Hypothalamus (tissue), 51 donors: ENCODE data around the gene SLK.

Experiments used
- DNase-seq, 51 donors: peaks; one replicate each; lab custom pipeline; 2025; lab: John Stamatoyannopoulos, UW

Gene SLK

GRCh38 chr10:103939522-103939921, 27.4 kb upstream of the SLK start:
- no peak for DNase-seq

GRCh38 chr10:103941801-103942200, 25.1 kb upstream of the SLK start:
- no peak for DNase-seq

GRCh38 chr10:103942866-103943265, 24.1 kb upstream of the SLK start:
- DNase-seq: peak in 1 of 51 donors; percentile 4

GRCh38 chr10:103947799-103948516, 19.0 kb upstream of the SLK start:
- DNase-seq: no peak

GRCh38 chr10:103949728-103950127, 17.2 kb upstream of the SLK start:
- no peak for DNase-seq

GRCh38 chr10:103951183-103951582, 15.8 kb upstream of the SLK start:
- DNase-seq: no peak

- DNase-seq: no peak
These were observed 15.0 kb upstream of the SLK start for GRCh38 chr10:103951942-103952341.

- DNase-seq: no peak
These were observed 12.4 kb upstream of the SLK start for GRCh38 chr10:103954543-103954942.

GRCh38 chr10:103958996-103959395, 7.9 kb upstream of the SLK start:
- DNase-seq: no peak

GRCh38 chr10:103960103-103960502, 6.8 kb upstream of the SLK start:
- no peak for DNase-seq

GRCh38 chr10:103967448-103968071, 620 bp downstream of the SLK start:
- peak in 11 of 51 donors; percentile 17 to 74 (median 47) for DNase-seq

GRCh38 chr10:103968441-103969391, 1.8 kb downstream of the SLK start:
- no peak for DNase-seq

GRCh38 chr10:103969436-103969835, 2.5 kb downstream of the SLK start:
- DNase-seq: no peak

GRCh38 chr10:103969857-103970627, 3.1 kb downstream of the SLK start:
- DNase-seq: no peak

- DNase-seq: no peak
These were observed 8.2 kb downstream of the SLK start for GRCh38 chr10:103975169-103975568.

- DNase-seq: no peak
These were observed 10.3 kb downstream of the SLK start for GRCh38 chr10:103977204-103977603.

- no peak for DNase-seq
These were observed 12.6 kb downstream of the SLK start for GRCh38 chr10:103979530-103979929.

- no peak for DNase-seq
These were observed 13.5 kb downstream of the SLK start for GRCh38 chr10:103980288-103980906.

GRCh38 chr10:103982639-103983038, 15.7 kb downstream of the SLK start:
- DNase-seq: peak in 8 of 51 donors; percentile 5 to 41 (median 12)

GRCh38 chr10:103983367-103983911, 16.5 kb downstream of the SLK start:
- no peak for DNase-seq
